Thyroid gland (tissue), 4 donors: ENCODE measurements around the gene GAPVD1. TPM values are rescaled to one million over a fixed set of nuclear protein-coding genes. Genes with fewer than 3 reads are reported as not detected.
"Not testable (repeated sequence)": the region's sequence is repeated elsewhere in the genome, so short reads cannot be mapped to it uniquely, and the experiment has no call there.

Experiments used
- DNase-seq, 2 donors: peaks; one replicate each; pipeline ENCODE4 v3.0.0-alpha.2; 2019
- H3K27ac ChIP-seq, 3 donors: fragments of 200-600 bp; sonication (generic); 1 replicate in 2 of 3; 2 replicates in 1 of 3; pipeline ENCODE4 v1.5.1; 2016 to 2019; ENCODE audit warnings: mild to moderate bottlenecking in 1 of 3, moderate library complexity in 1 of 3
- H3K27me3 ChIP-seq: fragments of 200-600 bp; sonication (generic); one replicate; pipeline ENCODE4 v1.5.1; 2019
- H3K36me3 ChIP-seq, 2 donors: fragments of 200-600 bp; sonication (generic); one replicate each; pipeline ENCODE4 v1.5.1; 2016 to 2019
- H3K4me1 ChIP-seq, 2 donors: fragments of 200-600 bp; sonication (generic); one replicate each; pipeline ENCODE4 v1.5.1; 2017 to 2019
- H3K4me3 ChIP-seq, 3 donors: fragments of 200-600 bp; sonication (generic); replicated peaks in 1 of 3; 1 replicate in 2 of 3; 2 replicates in 1 of 3; pipeline ENCODE4 v1.5.1; 2016; ENCODE audit warnings: mild to moderate bottlenecking in 1 of 3
- H3K9me3 ChIP-seq: fragments of 200-600 bp; sonication (generic); one replicate; pipeline ENCODE4 v1.5.1; 2017
- POLR2A ChIP-seq, 2 donors: fragments of 450-650 bp; IDR thresholded peaks; one replicate each; pipeline ENCODE4 v1.6.1; 2017; ENCODE audit warnings: antibody characterized with exemption in 2 of 2, mild to moderate bottlenecking in 2 of 2, moderate library complexity in 1 of 2
- WGBS, 2 donors: methylation state at CpG; one replicate each; pipeline ENCODE4 v1.1.5; 2017; 5-methylcytosine and 5-hydroxymethylcytosine counted together
- intact Hi-C: fragments of 100-400 bp; cut with DNase I; formaldehyde crosslinking; loops from one replicate; pipeline ENCODE4 v1.15.1; 2023
- total RNA-seq, 4 donors: library from RNA; depleted of rRNA; stranded (reverse); fragments of >200 nt; gene quantifications; one replicate each; pipeline ENCODE4 v1.2.3, GENCODE V29; 2016
- TF ChIP-seq, protein P1 (sequence below), 6 experiments: fragments of 200-600 bp in 3 of 6; fragments of 450-650 bp in 3 of 6; sonication (generic) in 3 of 6; IDR thresholded peaks; one replicate each; pipeline ENCODE4 v1.5.1; 2016 to 2019; ENCODE audit warnings: antibody characterized with exemption in 6 of 6, mild to moderate bottlenecking in 2 of 6, inconsistent platforms in 1 of 6, moderate library complexity in 1 of 6

The GAPVD1 gene
- total RNA-seq, 4 donors from 2014 or later = 92.6 to 140 (median 104) TPM

DNA sequence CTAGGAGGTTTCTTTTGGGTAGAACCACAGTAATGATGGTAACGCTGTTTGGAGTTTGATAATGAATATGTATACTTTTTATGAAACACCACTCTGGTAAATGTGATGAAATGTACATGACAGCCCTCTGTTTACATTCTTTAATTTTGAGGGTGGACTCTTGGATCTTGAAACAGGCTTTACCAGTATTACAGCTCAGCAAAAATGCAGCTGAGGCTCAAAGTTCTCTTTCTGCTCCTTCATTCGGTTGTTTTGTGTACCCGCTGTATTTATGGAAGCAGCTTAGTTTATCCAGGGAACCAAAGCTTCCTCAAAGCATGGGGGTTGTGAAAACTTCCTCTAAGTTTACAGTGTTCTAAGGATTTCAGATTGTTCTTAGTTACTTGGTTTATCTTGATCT, 11.1 kb downstream of the GAPVD1 start:
- intact Hi-C loops = no loop called here
- H3K4me1 ChIP-seq = peaks cover 30 to 33% of the 10 kb centered on the region in 2 donors
- no peak overlapping the region for H3K4me3 ChIP-seq
- H3K9me3 ChIP-seq = no peaks in the 10 kb centered on the region
- no peak for TF ChIP-seq POLR2A (IDR thresholded peaks at IDR 0.05)
- H3K27me3 ChIP-seq = no peaks in the 10 kb centered on the region
- H3K36me3 ChIP-seq = no peaks in the 10 kb centered on the region
- no peak for DNase-seq
- 59 to 70% methylated on average over 3 of the region's 3 CpGs for WGBS, 2 donors
- H3K27ac ChIP-seq = peak overlapping the region in 1 of 3 donors; percentile 41

DNA sequence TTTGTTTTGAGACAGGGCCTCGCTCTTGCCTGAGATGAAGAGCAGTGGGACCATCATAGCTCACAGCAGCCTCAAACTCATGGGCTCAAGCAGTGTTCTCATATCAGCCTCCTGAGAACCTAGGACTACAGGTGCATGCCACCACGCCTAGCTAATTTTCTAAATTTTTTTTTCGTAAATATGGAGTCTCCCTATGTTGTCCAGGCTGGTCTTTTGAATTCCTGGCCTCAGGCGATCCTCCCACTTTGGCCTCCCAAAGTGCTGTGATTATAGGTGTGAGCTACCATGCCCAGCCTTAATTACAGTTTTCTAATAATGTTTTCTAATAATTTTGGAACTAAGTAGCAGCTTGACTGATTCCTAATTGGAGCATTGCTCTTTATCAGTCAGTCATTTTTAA, 15.1 kb downstream of the GAPVD1 start:
- Histone ChIP-seq H3K27me3 (no peaks in the 10 kb centered on the region), H3K36me3 (no peaks in the 10 kb centered on the region), H3K4me3 (no peak overlapping the region), H3K9me3 (no peaks in the 10 kb centered on the region), H3K4me1 (peaks cover 17 to 27% of the 10 kb centered on the region in 2 donors), H3K27ac (no peak overlapping the region)
- DNase-seq = no peak
- TF ChIP-seq, protein P1, sequence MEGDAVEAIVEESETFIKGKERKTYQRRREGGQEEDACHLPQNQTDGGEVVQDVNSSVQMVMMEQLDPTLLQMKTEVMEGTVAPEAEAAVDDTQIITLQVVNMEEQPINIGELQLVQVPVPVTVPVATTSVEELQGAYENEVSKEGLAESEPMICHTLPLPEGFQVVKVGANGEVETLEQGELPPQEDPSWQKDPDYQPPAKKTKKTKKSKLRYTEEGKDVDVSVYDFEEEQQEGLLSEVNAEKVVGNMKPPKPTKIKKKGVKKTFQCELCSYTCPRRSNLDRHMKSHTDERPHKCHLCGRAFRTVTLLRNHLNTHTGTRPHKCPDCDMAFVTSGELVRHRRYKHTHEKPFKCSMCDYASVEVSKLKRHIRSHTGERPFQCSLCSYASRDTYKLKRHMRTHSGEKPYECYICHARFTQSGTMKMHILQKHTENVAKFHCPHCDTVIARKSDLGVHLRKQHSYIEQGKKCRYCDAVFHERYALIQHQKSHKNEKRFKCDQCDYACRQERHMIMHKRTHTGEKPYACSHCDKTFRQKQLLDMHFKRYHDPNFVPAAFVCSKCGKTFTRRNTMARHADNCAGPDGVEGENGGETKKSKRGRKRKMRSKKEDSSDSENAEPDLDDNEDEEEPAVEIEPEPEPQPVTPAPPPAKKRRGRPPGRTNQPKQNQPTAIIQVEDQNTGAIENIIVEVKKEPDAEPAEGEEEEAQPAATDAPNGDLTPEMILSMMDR (IDR thresholded peaks at IDR 0.05) = no peak
- no peak for TF ChIP-seq POLR2A (IDR thresholded peaks at IDR 0.05)
- intact Hi-C loops = no loop called here
- 97 to 99% methylated on average over 4 of the region's 4 CpGs for WGBS, 2 donors

DNA sequence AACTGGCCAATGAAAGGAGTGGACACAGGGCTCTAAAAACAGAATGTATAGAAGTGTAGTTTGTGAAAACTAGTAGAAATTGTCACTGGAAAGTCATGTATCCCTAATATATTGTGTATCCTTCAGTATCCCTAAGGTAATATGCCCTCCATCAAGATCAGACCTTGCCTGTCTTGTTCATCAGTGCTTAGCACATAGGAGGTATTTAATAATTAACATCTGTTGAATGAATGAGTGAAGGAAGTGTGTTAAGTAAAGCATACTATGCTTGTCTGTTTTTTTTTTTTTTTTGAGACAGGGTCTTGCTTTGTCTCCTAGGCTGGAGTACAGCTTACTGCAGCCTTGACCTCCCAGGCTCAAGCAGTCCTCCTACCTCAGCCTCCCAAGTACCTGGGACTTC, 15.8 kb downstream of the GAPVD1 start:
- H3K4me3 ChIP-seq = no peak overlapping the region
- intact Hi-C loops = no loop called here
- peaks cover 17 to 24% of the 10 kb centered on the region in 2 donors for H3K4me1 ChIP-seq
- H3K27me3 ChIP-seq = no peaks in the 10 kb centered on the region
- no peaks in the 10 kb centered on the region for H3K9me3 ChIP-seq
- no peaks in the 10 kb centered on the region for H3K36me3 ChIP-seq
- no peak overlapping the region for H3K27ac ChIP-seq
- no peak for DNase-seq
- TF ChIP-seq, protein P1 (IDR thresholded peaks at IDR 0.05) = no peak
- no peak for TF ChIP-seq POLR2A (IDR thresholded peaks at IDR 0.05)

DNA sequence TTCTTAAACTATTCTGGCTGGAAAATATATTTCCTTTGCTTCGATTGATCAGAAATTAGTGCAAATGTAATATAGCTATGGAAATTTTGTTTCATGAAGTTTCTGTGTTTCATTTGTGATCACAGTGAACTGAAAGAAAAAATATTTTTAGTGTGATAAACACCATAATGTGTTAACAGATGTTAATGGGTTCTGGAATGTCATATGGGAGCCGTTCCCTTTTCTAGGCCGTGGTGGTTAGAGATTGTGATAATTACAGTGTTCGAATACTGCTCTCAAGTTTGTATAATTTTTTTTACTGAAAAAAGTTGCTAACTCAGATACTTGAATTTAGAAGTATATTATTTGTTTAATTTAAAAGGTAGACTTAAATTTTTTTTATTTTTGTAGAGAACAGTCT, 19.3 kb downstream of the GAPVD1 start:
- Histone ChIP-seq H3K4me1 (peaks cover 15 to 16% of the 10 kb centered on the region in 2 donors), H3K27me3 (no peaks in the 10 kb centered on the region), H3K36me3 (no peaks in the 10 kb centered on the region), H3K4me3 (no peak overlapping the region), H3K9me3 (no peaks in the 10 kb centered on the region), H3K27ac (no peak overlapping the region)
- intact Hi-C loops = no loop called here
- WGBS, 2 donors = 76 to 86% methylated on average over 4 of the region's 4 CpGs
- TF ChIP-seq, protein P1 (IDR thresholded peaks at IDR 0.05) = no peak
- TF ChIP-seq POLR2A (IDR thresholded peaks at IDR 0.05) = no peak
- DNase-seq = no peak

DNA sequence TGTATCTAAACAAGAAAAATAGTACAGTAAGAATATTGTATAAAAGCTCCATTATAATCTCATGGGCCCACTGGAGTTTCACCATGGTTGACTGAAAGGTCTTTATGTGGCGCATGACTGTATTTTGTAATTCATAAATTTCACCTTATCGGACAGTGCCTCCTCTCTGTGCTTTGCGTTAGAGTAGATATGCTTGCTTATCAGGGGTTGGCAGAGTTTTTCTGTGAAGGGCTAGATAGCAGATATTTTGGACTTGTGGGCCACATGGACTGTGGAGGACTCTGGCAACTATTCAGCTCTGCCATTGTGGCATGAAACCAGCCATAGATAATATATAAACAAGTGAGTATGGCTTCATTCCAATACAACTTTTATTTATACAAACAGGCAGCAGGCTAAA, 23.2 kb downstream of the GAPVD1 start:
- intact Hi-C loops = no loop called here
- WGBS, 2 donors = 93 to 96% methylated on average over 3 of the region's 3 CpGs

DNA sequence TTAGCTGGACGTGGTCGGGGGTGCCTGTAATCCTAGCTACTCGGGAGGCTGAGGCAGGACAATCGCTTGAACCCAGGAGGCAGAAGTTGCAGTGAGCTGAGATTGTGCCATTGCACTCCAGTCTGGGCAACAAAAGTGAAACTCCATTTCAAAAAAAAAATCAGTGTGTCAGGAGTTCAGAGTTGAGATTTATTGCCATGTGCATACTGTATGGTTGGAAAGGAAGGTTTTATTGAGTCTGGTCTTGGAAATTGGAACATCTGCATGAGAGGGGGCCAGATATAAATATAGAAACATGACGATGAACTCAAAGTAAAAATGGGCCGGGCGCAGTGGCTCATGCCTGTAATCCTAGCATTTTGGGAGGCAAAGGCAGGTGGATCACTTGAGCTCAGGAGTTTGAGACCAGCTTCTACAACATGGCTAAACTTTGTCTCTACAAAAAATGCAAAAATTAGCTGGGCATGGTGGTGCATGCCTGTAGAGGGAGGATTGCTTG, 25.4 kb downstream of the GAPVD1 start:
- WGBS, 2 donors = 92 to 94% methylated on average over 7 of the region's 7 CpGs
- H3K27me3 ChIP-seq, DNase-seq, H3K27ac ChIP-seq, H3K36me3 ChIP-seq, H3K9me3 ChIP-seq, H3K4me3 ChIP-seq, intact Hi-C loops: not testable (repeated sequence)
- H3K4me1 ChIP-seq = peaks cover 8 to 13% of the 10 kb centered on the region in 2 donors

More for the DNA sequence above, 23.2 kb downstream of the GAPVD1 start:
- Histone ChIP-seq H3K9me3 (no peaks in the 10 kb centered on the region), H3K4me3 (no peak overlapping the region), H3K4me1 (peaks cover 8 to 13% of the 10 kb centered on the region in 2 donors), H3K36me3 (no peaks in the 10 kb centered on the region), H3K27me3 (no peaks in the 10 kb centered on the region), H3K27ac (no peak overlapping the region)
- DNase-seq = no peak
- TF ChIP-seq, protein P1 (IDR thresholded peaks at IDR 0.05) = no peak
- no peak for TF ChIP-seq POLR2A (IDR thresholded peaks at IDR 0.05)
